ENCODE results near the gene AXIN2. TPM values are rescaled to one million over a fixed set of nuclear protein-coding genes. Genes with fewer than 3 reads are reported as not detected.
A peak's percentile ranks its signal among the peaks of the same experiment; 100 is the strongest.

AXIN2 gene
- total and polyA plus RNA-seq, 9 donors, result 17.2 to 75.7 (median 26.9) TPM

DNA sequence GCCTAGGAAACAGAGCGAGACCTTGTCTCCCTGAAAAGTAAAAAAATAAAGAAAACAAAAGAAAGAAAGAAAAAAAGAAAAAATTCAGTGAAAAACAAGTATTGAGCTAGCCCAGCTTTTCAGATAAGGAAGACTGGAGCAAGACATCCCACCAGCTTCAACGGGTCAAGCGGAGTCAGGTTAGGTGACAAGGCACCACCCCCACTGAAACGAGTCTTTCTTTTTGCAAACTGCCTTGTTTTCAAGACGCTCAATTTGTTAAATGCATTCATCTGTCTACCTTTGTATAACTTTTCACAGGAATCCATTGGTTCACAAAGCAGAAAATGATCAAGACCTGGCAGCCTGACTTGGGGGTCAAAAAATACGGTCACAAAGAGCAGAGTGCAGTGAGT lies 10.7 kb upstream of the AXIN2 start:
- no peaks in the 10 kb centered on the region for H3K27me3 ChIP-seq
- no peaks in the 10 kb centered on the region for H3K9me3 ChIP-seq
- intact Hi-C loops (cut with DNase I), result no loop called here
- H3K4me3 ChIP-seq, result no peak overlapping the region
- WGBS, 3 donors, result 69 to 73% (median 69%) methylated on average over 6 of the region's 6 CpGs
- no peaks in the 10 kb centered on the region for H3K36me3 ChIP-seq
- no peak for DNase-seq
- TF ChIP-seq POLR2A (IDR thresholded peaks at IDR 0.05) (no peak), EP300 (IDR thresholded peaks at IDR 0.05) (no peak)
- TF ChIP-seq, protein P1, sequence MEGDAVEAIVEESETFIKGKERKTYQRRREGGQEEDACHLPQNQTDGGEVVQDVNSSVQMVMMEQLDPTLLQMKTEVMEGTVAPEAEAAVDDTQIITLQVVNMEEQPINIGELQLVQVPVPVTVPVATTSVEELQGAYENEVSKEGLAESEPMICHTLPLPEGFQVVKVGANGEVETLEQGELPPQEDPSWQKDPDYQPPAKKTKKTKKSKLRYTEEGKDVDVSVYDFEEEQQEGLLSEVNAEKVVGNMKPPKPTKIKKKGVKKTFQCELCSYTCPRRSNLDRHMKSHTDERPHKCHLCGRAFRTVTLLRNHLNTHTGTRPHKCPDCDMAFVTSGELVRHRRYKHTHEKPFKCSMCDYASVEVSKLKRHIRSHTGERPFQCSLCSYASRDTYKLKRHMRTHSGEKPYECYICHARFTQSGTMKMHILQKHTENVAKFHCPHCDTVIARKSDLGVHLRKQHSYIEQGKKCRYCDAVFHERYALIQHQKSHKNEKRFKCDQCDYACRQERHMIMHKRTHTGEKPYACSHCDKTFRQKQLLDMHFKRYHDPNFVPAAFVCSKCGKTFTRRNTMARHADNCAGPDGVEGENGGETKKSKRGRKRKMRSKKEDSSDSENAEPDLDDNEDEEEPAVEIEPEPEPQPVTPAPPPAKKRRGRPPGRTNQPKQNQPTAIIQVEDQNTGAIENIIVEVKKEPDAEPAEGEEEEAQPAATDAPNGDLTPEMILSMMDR (IDR thresholded peaks at IDR 0.05), result no peak
- no peak overlapping the region for H3K27ac ChIP-seq
- no peaks in the 10 kb centered on the region for H3K4me1 ChIP-seq (ENCODE audit: insufficient read depth)

DNA sequence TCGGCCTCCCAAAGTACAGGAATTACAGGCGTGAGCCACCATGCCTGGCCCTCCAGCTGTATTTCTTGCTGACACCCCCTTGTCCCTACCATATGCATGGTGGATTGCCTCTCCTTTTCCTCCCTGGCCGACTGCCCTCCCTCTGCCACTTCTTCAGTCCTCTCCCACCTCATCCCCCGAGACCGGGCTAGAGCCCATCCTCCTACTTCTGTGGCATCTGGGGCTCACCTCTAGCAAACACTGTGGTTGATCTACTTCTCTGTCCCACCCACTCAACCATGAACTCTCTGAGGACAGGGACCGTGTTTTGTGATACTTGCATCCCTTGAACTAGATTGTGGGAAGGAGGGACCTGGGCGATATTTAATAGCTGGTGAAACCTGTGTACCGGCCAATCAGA lies 7.5 kb upstream of the AXIN2 start:
- DNase-seq, result no peak
- Histone ChIP-seq H3K27me3 (no peaks in the 10 kb centered on the region), H3K27ac (no peak overlapping the region), H3K4me1 (ENCODE audit: insufficient read depth) (peaks cover 2% of the 10 kb centered on the region), H3K9me3 (no peaks in the 10 kb centered on the region), H3K4me3 (no peak overlapping the region), H3K36me3 (no peaks in the 10 kb centered on the region)
- WGBS, 3 donors, result 93 to 95% (median 95%) methylated on average over 8 of the region's 8 CpGs
- TF ChIP-seq POLR2A (IDR thresholded peaks at IDR 0.05), result no peak
- TF ChIP-seq EP300 (IDR thresholded peaks at IDR 0.05), result no peak
- TF ChIP-seq, protein P1 (IDR thresholded peaks at IDR 0.05), result no peak
- intact Hi-C loops (cut with DNase I), result loop anchor here in 1 of 4 donors (10.0 kb wide), 1 partner anchor 136 kb away; no protein-coding TSS in a partner anchor

DNA sequence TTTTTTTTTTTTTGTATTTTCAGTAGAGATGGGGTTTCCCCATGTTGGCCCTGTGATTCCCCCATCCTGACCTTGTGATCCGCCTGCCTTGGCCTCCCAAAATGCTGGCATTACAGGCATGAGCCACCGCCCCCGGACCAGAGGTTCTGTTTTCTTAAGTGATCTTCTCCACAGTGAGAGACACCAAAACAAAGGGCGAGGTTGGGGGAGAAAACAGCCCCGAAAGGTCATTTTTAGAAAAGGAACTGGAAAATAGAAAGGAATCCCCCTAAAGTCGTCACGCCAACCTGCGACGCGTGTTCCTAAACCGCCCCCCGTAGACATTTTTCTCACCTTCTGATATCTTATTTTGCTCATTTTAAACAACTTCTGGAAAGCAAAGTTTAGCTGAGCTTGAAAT lies 6.1 kb upstream of the AXIN2 start:
- Histone ChIP-seq H3K4me3 (no peak overlapping the region), H3K36me3 (no peaks in the 10 kb centered on the region), H3K9me3 (no peaks in the 10 kb centered on the region), H3K27ac (no peak overlapping the region), H3K4me1 (ENCODE audit: insufficient read depth) (peaks cover 2% of the 10 kb centered on the region), H3K27me3 (no peaks in the 10 kb centered on the region)
- no peak for DNase-seq
- TF ChIP-seq POLR2A (IDR thresholded peaks at IDR 0.05), result no peak
- TF ChIP-seq, protein P1 (IDR thresholded peaks at IDR 0.05), result no peak
- TF ChIP-seq EP300 (IDR thresholded peaks at IDR 0.05), result no peak
- intact Hi-C loops (cut with DNase I), result loop anchor here in 1 of 4 donors (10.0 kb wide), 1 partner anchor 137 kb away; no protein-coding TSS in a partner anchor
- 90 to 92% (median 90%) methylated on average over 12 of the region's 12 CpGs for WGBS, 3 donors

DNA sequence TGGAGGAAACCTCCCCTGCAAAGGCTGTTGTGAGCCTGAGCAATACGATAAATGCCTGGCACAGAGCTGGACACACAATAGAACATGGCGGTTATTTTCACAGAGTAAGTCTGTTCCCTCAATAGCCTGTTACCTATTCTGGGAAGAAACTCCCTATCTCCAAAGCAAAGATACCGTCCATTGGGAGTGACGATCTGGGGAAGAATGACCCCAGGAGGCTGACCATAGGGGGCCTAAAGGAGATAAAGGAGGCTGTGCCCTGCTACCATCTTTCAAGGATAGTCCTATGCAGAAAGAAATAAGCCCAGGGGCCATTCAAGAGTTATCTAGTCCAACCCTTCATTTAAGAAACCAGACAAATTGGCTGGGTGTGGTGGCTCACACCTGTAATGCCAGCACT lies 4.1 kb upstream of the AXIN2 start:
- Histone ChIP-seq H3K27ac (peak overlapping the region in 1 of 2 donors; percentile 47), H3K27me3 (no peaks in the 10 kb centered on the region), H3K9me3 (no peaks in the 10 kb centered on the region), H3K36me3 (no peaks in the 10 kb centered on the region), H3K4me1 (ENCODE audit: insufficient read depth) (peaks cover 5% of the 10 kb centered on the region), H3K4me3 (no peak overlapping the region)
- intact Hi-C loops (cut with DNase I), result loop anchor here in 1 of 4 donors (10.0 kb wide), 1 partner anchor 139 kb away; no protein-coding TSS in a partner anchor
- DNase-seq, result no peak
- TF ChIP-seq POLR2A (IDR thresholded peaks at IDR 0.05) (no peak), EP300 (IDR thresholded peaks at IDR 0.05) (no peak)
- TF ChIP-seq, protein P1 (IDR thresholded peaks at IDR 0.05), result no peak
- WGBS, 3 donors, result 88 to 98% (median 92%) methylated on average over 4 of the region's 4 CpGs

All from ovary (tissue), 9 donors.